AG09319 (cell line): ENCODE data around the gene SPNS3.

Experiments
- DNase-seq: peaks from one replicate; pipeline ENCODE4 v3.0.0-alpha.2; 2010; ENCODE audit warnings: low read depth; ENCODE audit errors: extremely low read depth
- TF ChIP-seq, protein P1 (sequence below): IDR thresholded peaks from 2 replicates; pipeline ENCODE4 v1.5.1; 2011; ENCODE audit warnings: low read depth, mild to moderate bottlenecking, inconsistent platforms, low read length, moderate library complexity

SPNS3 gene

DNA sequence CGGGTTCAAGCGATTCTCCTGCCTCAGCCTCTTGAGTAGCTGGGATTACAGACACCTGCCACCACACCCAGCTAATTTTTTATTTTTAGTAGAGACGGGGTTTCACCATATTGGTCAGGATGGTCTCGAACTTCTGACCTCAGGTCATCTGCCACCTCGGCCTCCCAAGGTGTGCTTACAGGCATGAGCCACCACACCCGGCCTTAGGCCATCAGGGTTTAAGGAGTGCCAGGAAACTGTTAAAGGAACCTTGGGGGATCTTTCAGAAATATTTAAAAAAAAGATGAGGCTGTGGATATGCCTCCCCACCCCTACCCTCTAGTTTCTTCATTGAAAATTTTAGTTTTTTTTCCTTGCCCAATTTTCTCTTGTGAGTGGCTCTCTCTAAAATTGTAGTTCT is 35.9 kb upstream of the SPNS3 start:
- TF ChIP-seq, protein P1, sequence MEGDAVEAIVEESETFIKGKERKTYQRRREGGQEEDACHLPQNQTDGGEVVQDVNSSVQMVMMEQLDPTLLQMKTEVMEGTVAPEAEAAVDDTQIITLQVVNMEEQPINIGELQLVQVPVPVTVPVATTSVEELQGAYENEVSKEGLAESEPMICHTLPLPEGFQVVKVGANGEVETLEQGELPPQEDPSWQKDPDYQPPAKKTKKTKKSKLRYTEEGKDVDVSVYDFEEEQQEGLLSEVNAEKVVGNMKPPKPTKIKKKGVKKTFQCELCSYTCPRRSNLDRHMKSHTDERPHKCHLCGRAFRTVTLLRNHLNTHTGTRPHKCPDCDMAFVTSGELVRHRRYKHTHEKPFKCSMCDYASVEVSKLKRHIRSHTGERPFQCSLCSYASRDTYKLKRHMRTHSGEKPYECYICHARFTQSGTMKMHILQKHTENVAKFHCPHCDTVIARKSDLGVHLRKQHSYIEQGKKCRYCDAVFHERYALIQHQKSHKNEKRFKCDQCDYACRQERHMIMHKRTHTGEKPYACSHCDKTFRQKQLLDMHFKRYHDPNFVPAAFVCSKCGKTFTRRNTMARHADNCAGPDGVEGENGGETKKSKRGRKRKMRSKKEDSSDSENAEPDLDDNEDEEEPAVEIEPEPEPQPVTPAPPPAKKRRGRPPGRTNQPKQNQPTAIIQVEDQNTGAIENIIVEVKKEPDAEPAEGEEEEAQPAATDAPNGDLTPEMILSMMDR = no peak
- DNase-seq = no peak

DNA sequence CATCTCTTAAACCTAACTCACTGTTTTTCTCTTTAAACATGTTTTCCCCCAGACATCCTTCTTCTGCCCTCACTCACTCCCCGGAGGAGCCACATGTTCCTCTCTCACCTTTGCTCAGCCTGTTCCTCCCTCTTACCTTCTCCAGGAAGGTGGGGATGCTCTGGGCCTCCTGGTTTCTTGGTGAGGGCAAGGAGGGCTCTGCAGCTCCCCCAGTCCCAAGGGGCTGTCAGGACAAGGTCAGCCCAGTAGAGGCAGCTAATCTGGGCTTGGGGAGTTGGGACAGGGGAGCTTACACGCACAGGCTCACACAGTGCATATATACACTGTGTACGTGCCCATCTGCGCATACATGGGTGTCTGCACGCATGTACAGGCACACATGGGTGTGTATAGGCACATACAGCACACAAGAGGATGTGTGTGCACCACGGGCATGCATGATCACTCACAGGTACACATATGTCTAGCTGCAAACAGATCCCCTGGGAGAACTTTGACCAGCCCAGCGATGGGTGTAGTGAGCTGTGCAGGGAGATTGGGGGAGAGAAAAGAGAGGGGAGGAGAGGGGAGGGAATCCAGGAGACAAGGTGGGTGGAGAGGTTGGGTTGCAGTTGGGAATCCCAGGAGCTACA is 28.6 kb upstream of the SPNS3 start:
- TF ChIP-seq, protein P1 = no peak
- no peak for DNase-seq

DNA sequence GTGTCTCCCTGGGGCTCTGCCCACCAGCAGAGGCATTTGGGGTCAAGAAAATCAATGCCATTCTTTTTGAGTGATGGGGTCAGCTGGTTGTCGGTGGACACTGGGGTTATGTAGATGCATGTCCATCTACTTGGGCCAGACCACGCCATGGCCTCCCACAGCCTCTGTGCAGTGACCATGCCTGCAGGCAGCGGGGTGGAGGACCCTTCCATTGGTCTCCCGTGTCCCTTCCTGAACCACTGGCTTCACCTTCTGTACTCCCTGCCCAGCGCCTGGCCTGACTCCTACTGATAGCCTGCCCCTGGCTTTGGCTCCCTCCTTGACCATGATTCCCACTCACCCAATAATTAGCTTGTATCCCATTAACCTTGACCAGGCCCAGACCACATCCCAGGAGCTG is 28.0 kb upstream of the SPNS3 start:
- DNase-seq = no peak
- TF ChIP-seq, protein P1 = no peak

DNA sequence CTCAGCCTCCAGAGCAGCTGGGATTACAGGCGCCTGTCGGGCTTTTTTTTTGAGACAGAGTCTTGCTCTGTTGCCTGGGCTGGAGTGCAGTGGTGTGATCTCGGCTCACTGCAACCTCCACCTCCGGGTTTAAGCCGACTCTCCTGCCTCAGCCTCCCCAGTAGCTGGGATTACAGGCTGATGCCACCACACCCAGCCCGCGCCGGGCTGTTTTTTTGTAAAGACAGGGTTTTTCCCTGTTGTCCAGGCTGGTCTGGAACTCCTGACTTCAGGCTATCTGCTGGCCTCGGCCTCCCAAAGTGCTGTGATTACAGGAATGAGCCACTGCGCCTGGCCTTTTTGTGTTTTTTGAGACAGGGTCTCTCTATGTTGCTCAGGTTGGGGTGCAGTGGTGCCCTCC is 27.4 kb upstream of the SPNS3 start:
- TF ChIP-seq, protein P1 = no peak
- DNase-seq = no peak

DNA sequence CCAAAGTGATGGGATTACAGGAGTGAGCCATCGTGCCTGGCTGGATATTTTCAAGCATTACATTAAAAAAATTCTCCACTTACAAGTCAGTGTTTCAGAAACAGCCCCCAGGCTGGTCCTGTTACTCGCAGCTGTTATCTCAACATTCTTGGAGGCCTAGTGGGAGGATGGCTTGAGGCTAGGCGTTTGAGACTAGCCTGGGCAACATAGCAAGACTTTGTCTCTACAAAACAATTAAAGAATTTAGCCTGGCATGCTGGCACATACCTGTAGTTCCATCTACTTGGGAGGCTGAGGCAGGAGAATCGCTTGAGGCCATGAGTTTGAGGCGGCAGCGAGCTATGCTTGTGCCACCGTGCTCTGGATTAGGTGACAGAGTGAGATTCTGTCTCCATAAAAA is 26.5 kb upstream of the SPNS3 start:
- no peak for DNase-seq
- TF ChIP-seq, protein P1 = no peak

DNA sequence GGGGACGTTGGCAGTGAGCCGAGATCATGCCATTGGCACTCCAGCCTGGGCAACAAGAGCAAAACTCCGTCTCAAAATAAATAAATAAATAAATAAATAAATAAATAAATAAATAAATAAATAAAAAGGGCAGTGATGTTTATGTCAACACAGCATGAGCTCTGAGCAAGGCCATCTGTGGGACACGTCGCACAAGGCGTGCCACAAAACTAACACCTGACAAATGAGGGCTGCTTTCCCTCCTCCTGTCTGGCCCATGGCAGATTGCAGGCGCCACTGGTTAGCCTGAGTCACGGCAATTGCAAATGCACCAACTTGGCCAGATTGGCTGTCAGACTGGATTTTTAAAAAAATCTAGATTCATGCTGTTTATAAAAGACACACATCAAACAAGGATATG is 25.9 kb upstream of the SPNS3 start:
- DNase-seq = no peak
- TF ChIP-seq, protein P1 = no peak

DNA sequence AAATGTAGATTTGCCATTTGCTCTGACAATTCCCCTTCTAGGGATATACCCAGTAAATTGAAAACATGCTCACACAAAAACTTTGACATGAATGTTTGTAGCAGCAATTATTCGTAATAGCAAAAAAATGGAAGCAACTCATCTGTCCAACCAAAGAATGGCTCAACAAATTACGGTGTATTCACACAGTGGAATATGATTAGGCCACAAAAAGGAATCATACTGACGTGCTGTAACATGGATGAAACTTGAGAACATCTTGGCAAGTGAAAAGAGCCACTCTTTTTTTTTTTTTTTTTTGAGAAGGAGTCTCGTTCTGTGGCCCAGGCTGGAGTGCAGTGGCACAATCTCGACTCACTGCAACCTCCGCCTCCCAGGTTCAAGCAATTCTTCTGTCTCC is 24.1 kb upstream of the SPNS3 start:
- TF ChIP-seq, protein P1 = no peak
- DNase-seq = peak; percentile 28
